Parathyroid adenoma (tissue), 2 donors: ENCODE measurements around the gene SLC17A9.

Experiments
- H2AFZ ChIP-seq: fragments of 300-600 bp; sonication (generic); one replicate; pipeline ENCODE4 v1.7.0; 2017; ENCODE audit warnings: antibody characterized with exemption, mild to moderate bottlenecking
- H3K27ac ChIP-seq: fragments of 300-600 bp; sonication (generic); one replicate; pipeline ENCODE4 v1.7.0; 2017
- H3K27me3 ChIP-seq: fragments of 300-600 bp; sonication (generic); one replicate; pipeline ENCODE4 v1.7.0; 2017; ENCODE audit warnings: low read length; ENCODE audit not compliant: control insufficient read depth, insufficient read depth
- H3K36me3 ChIP-seq: fragments of 300-600 bp; sonication (generic); one replicate; pipeline ENCODE4 v1.7.0; 2017; ENCODE audit warnings: low read length; ENCODE audit not compliant: control insufficient read depth, insufficient read depth
- H3K4me1 ChIP-seq: fragments of 300-600 bp; sonication (generic); one replicate; pipeline ENCODE4 v1.7.0; 2017; ENCODE audit warnings: control low read depth
- H3K4me2 ChIP-seq: fragments of 300-600 bp; sonication (generic); one replicate; pipeline ENCODE4 v1.7.0; 2017; ENCODE audit warnings: low read length
- H3K4me3 ChIP-seq: fragments of 300-600 bp; sonication (generic); one replicate; pipeline ENCODE4 v1.7.0; 2017; ENCODE audit warnings: low read depth, low read length
- H3K79me2 ChIP-seq: fragments of 300-600 bp; sonication (generic); one replicate; pipeline ENCODE4 v1.7.0; 2017; ENCODE audit warnings: control low read depth
- H3K9ac ChIP-seq: fragments of 300-600 bp; sonication (generic); one replicate; pipeline ENCODE4 v1.7.0; 2017; ENCODE audit warnings: mild to moderate bottlenecking
- H3K9me3 ChIP-seq: fragments of 300-600 bp; sonication (generic); one replicate; pipeline ENCODE4 v1.7.0; 2017; ENCODE audit warnings: low read length; ENCODE audit not compliant: control insufficient read depth
- CTCF ChIP-seq: fragments of 300-600 bp; sonication (generic); IDR thresholded peaks from one replicate; pipeline ENCODE4 v1.7.0; 2017; ENCODE audit warnings: antibody characterized with exemption, mild to moderate bottlenecking
- donor health status: primary hyperparathyroidism.

The SLC17A9 gene

GRCh38 chr20:62975812-62976508, 23.5 kb downstream of the SLC17A9 start:
- Histone ChIP-seq H3K79me2 (no peaks in the 10 kb centered on the region), H3K9ac (no peak overlapping the region), H3K4me3 (no peak overlapping the region), H3K36me3 (no peaks in the 10 kb centered on the region), H3K4me1 (no peaks in the 10 kb centered on the region), H3K27me3 (peaks cover 9% of the 10 kb centered on the region), H2AFZ (no peak overlapping the region), H3K27ac (no peak overlapping the region), H3K9me3 (no peaks in the 10 kb centered on the region), H3K4me2 (no peak overlapping the region)
- no peak for TF ChIP-seq CTCF

- H3K27ac ChIP-seq = no peak overlapping the region
- no peak overlapping the region for H2AFZ ChIP-seq
- H3K36me3 ChIP-seq = no peaks in the 10 kb centered on the region
- no peak overlapping the region for H3K4me3 ChIP-seq
- H3K4me2 ChIP-seq = no peak overlapping the region
- H3K4me1 ChIP-seq = no peaks in the 10 kb centered on the region
- TF ChIP-seq CTCF = no peak
- H3K9me3 ChIP-seq = no peaks in the 10 kb centered on the region
- peaks cover 7% of the 10 kb centered on the region for H3K27me3 ChIP-seq
- H3K9ac ChIP-seq = no peak overlapping the region
- no peaks in the 10 kb centered on the region for H3K79me2 ChIP-seq
Measured at GRCh38 chr20:62976886-62977285, 24.4 kb downstream of the SLC17A9 start.

- no peak overlapping the region for H3K27ac ChIP-seq
- no peak for TF ChIP-seq CTCF
- peaks cover 7% of the 10 kb centered on the region for H3K27me3 ChIP-seq
- H3K36me3 ChIP-seq = no peaks in the 10 kb centered on the region
- H3K4me2 ChIP-seq = no peak overlapping the region
- no peaks in the 10 kb centered on the region for H3K4me1 ChIP-seq
- H3K9me3 ChIP-seq = no peaks in the 10 kb centered on the region
- H3K4me3 ChIP-seq = no peak overlapping the region
- H2AFZ ChIP-seq = no peak overlapping the region
- H3K79me2 ChIP-seq = no peaks in the 10 kb centered on the region
- H3K9ac ChIP-seq = no peak overlapping the region
Measured at GRCh38 chr20:62977613-62978560, 25.4 kb downstream of the SLC17A9 start.

GRCh38 chr20:62978561-62978943, 26.0 kb downstream of the SLC17A9 start:
- Histone ChIP-seq H3K4me1 (no peaks in the 10 kb centered on the region), H3K4me3 (no peak overlapping the region), H3K27ac (no peak overlapping the region), H2AFZ (no peak overlapping the region), H3K4me2 (no peak overlapping the region), H3K36me3 (no peaks in the 10 kb centered on the region), H3K27me3 (peaks cover 7% of the 10 kb centered on the region), H3K9ac (no peak overlapping the region), H3K79me2 (no peaks in the 10 kb centered on the region), H3K9me3 (no peaks in the 10 kb centered on the region)
- no peak for TF ChIP-seq CTCF
